ENCODE results near the gene TMTC1. TPM values are rescaled to one million over a fixed set of nuclear protein-coding genes. Genes with fewer than 3 reads are reported as not detected.

Gene TMTC1
- total and polyA plus RNA-seq, 2 of the 8 experiments (the other 6 are each of a cell fraction or from before 2014, with no cell fraction given): 15.4 to 20.8 TPM

- Histone ChIP-seq H3K23me2 (ENCODE audit: low read depth, low read length) (peaks cover 8% of the 10 kb centered on the region; the same call in 1 of the 2 replicates), H3K4me1 (replicated peaks in 1 of 4; ENCODE audit: control insufficient read depth in 3 of 4, insufficient read depth in 4 of 4, low read length in 3 of 4) (peaks cover 0 to 11% (median 2%) of the 10 kb centered on the region in 4 experiments; a peak in 2 of 7 replicates), H4K5ac (ENCODE audit: insufficient read length, low read depth, low read length) (no peak overlapping the region), H2AFZ (ENCODE audit: low read length) (no peak overlapping the region), H3K27me3 (replicated peaks in 1 of 4; ENCODE audit: control insufficient read depth in 3 of 4, extremely low read depth in 1 of 4, insufficient read depth in 3 of 4, low read length in 3 of 4) (peaks cover 0 to 2% (median 0%) of the 10 kb centered on the region in 4 experiments; a peak in 2 of 7 replicates), H3K36me3 (ENCODE audit: control insufficient read depth in 2 of 4, insufficient read depth in 4 of 4, low read length in 3 of 4) (peaks cover 0 to 18% (median 5%) of the 10 kb centered on the region in 4 experiments; a peak in 3 of 8 replicates), H3K9ac (replicated peaks in 1 of 4; ENCODE audit: extremely low read depth in 1 of 4, low read depth in 3 of 4, low read length in 3 of 4) (no peak overlapping the region), H3K79me2 (ENCODE audit: control insufficient read depth in 1 of 2, insufficient read depth in 2 of 2, low read length in 2 of 2) (peaks cover 4 to 91% of the 10 kb centered on the region in 2 experiments), H3K4me2 (ENCODE audit: insufficient read depth in 1 of 2, low read depth in 2 of 2, low read length in 2 of 2) (no peak overlapping the region), H3K4me3 (ENCODE audit: extremely low read depth in 1 of 4, insufficient read depth in 2 of 4, low read depth in 3 of 4, low read length in 4 of 4) (no peak overlapping the region), H2BK15ac (ENCODE audit: low read length) (no peak overlapping the region), H3K18ac (ENCODE audit: extremely low read depth, low read length) (no peak overlapping the region), H3K23ac (ENCODE audit: insufficient read length) (no peak overlapping the region), H3K4ac (replicated peaks; ENCODE audit: insufficient read length, low read depth, low read length) (no peak overlapping the region), H4K8ac (ENCODE audit: extremely low read depth, insufficient read depth, low read length) (no peak overlapping the region), H3K14ac (ENCODE audit: insufficient read length) (no peak overlapping the region), H3K56ac (replicated peaks; ENCODE audit: insufficient read length, low read depth, low read length) (no peak overlapping the region), H3K79me1 (ENCODE audit: low read depth, low read length) (peaks cover 4% of the 10 kb centered on the region; the same call in 1 of the 2 replicates), H4K91ac (replicated peaks; ENCODE audit: insufficient read length, low read length) (no peak overlapping the region), H3K9me3 (ENCODE audit: insufficient read depth in 2 of 2, low read depth in 1 of 2, low read length in 1 of 2) (peaks cover 24 to 25% of the 10 kb centered on the region in 2 experiments), H2BK12ac (ENCODE audit: low read depth, low read length) (no peak overlapping the region), H3K27ac (ENCODE audit: low read depth, low read length) (no peak overlapping the region), H2AK5ac (ENCODE audit: low read depth, low read length) (no peak overlapping the region), H2BK20ac (ENCODE audit: low read length) (no peak overlapping the region), H2BK120ac (replicated peaks; ENCODE audit: low read depth, low read length) (no peak overlapping the region), H2BK5ac (ENCODE audit: low read depth, low read length) (no peak overlapping the region), H4K20me1 (replicated peaks in 1 of 2; ENCODE audit: control insufficient read depth in 1 of 2, insufficient read depth in 2 of 2, low read length in 2 of 2) (peaks cover 0 to 4% of the 10 kb centered on the region in 2 experiments)
- TF ChIP-seq JUN (IDR thresholded peaks at IDR 0.05; ENCODE audit: low read depth, low read length) (no peak), USF2 (IDR thresholded peaks at IDR 0.05; ENCODE audit: low read length) (no peak), ZNF274 (IDR thresholded peaks at IDR 0.05; ENCODE audit: borderline replicate concordance, extremely low read depth, low read length) (no peak)
- DNase-seq (ENCODE audit: low read depth in 1 of 2, low spot score in 2 of 2) (no peak), FAIRE-seq (no peak)
- CTCF ChIA-PET (ENCODE audit: partially characterized antibody): interaction anchor here (1.1 to 1.3 kb wide), 3 partner anchors 15 to 138 kb away, joined by 3 to 4 read pairs (median 4); no protein-coding TSS in a partner anchor
- POLR2A ChIA-PET (ENCODE audit: partially characterized antibody): interaction anchor here (1.1 kb wide), 1 partner anchor 10 kb away, joined by 3 read pairs; no protein-coding TSS in a partner anchor
Observed at GRCh38 chr12:29778531-29778930, 5.2 kb downstream of the TMTC1 start.
